Transverse colon (tissue), 3 donors: ENCODE results near the gene TYMS.

Experiments
- EP300 ChIP-seq: sonication (generic); formaldehyde crosslinking; IDR thresholded peaks from one replicate; pipeline ENCODE4 v1.6.1; 2017; ENCODE audit warnings: antibody characterized with exemption, low read depth
- POLR2A ChIP-seq: fragments of 450-650 bp; IDR thresholded peaks from one replicate; pipeline ENCODE4 v1.6.1; 2016; ENCODE audit warnings: antibody characterized with exemption, mild to moderate bottlenecking, moderate library complexity
- TF ChIP-seq, protein P1 (sequence below), 5 experiments: fragments of 200-600 bp in 3 of 5; fragments of 450-650 bp in 2 of 5; sonication (generic) in 3 of 5; IDR thresholded peaks; 1 replicate in 2 of 5; 2 replicates in 3 of 5; pipeline ENCODE4 v1.5.1; 2016 to 2017; ENCODE audit warnings: antibody characterized with exemption in 5 of 5, inconsistent platforms in 3 of 5, mild to moderate bottlenecking in 2 of 5, moderate library complexity in 1 of 5

DNA sequence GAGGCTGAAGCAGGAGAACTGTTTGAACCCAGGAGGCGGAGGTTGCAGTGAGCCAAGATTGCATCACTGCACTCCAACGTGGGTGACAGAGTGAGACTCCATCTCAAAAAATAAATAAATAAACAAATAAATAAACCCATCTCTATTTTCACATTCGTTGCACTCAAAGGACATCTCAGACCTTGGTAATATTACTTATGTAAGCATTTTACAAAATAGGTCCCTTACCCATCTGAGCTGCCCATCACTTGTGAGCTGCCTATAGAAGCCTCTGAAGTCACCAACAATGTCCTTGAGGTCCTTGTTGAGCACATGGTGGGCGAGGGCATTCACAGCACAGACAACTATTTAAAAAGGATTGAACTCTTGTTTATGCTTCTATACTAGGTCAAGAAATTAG lies 39.6 kb downstream of the TYMS start:
- TF ChIP-seq, protein P1, sequence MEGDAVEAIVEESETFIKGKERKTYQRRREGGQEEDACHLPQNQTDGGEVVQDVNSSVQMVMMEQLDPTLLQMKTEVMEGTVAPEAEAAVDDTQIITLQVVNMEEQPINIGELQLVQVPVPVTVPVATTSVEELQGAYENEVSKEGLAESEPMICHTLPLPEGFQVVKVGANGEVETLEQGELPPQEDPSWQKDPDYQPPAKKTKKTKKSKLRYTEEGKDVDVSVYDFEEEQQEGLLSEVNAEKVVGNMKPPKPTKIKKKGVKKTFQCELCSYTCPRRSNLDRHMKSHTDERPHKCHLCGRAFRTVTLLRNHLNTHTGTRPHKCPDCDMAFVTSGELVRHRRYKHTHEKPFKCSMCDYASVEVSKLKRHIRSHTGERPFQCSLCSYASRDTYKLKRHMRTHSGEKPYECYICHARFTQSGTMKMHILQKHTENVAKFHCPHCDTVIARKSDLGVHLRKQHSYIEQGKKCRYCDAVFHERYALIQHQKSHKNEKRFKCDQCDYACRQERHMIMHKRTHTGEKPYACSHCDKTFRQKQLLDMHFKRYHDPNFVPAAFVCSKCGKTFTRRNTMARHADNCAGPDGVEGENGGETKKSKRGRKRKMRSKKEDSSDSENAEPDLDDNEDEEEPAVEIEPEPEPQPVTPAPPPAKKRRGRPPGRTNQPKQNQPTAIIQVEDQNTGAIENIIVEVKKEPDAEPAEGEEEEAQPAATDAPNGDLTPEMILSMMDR (IDR thresholded peaks at IDR 0.05): no peak
- TF ChIP-seq EP300 (no peak), POLR2A (no peak)
